ENCODE measurements around the gene STOX2.

Gene STOX2

GRCh38 chr4:183861426-183861825 is 43.7 kb upstream of the STOX2 start:
- no peak overlapping the region for H3K4me3 ChIP-seq (ENCODE audit: low read depth, low read length)
- no peak for TF ChIP-seq CTCF (IDR thresholded peaks at IDR 0.05; ENCODE audit: control insufficient read depth, extremely low read depth, insufficient read depth)
- no peak for DNase-seq (ENCODE audit: low read depth)

GRCh38 chr4:183863155-183863825 is 41.8 kb upstream of the STOX2 start:
- DNase-seq (ENCODE audit: low read depth): no peak
- no peak for TF ChIP-seq CTCF (IDR thresholded peaks at IDR 0.05; ENCODE audit: control insufficient read depth, extremely low read depth, insufficient read depth)
- no peak overlapping the region for H3K4me3 ChIP-seq (ENCODE audit: low read depth, low read length)

- H3K4me3 ChIP-seq (ENCODE audit: low read depth, low read length): no peak overlapping the region
- no peak for TF ChIP-seq CTCF (IDR thresholded peaks at IDR 0.05; ENCODE audit: control insufficient read depth, extremely low read depth, insufficient read depth)
- no peak for DNase-seq (ENCODE audit: low read depth)
Measured at GRCh38 chr4:183867247-183867646, 37.9 kb upstream of the STOX2 start.

GRCh38 chr4:183870997-183871396 is 34.1 kb upstream of the STOX2 start:
- no peak for TF ChIP-seq CTCF (IDR thresholded peaks at IDR 0.05; ENCODE audit: control insufficient read depth, extremely low read depth, insufficient read depth)
- DNase-seq (ENCODE audit: low read depth): peak; percentile 25
- H3K4me3 ChIP-seq (ENCODE audit: low read depth, low read length): no peak overlapping the region

GRCh38 chr4:183871581-183871980 is 33.5 kb upstream of the STOX2 start:
- no peak for DNase-seq (ENCODE audit: low read depth)
- H3K4me3 ChIP-seq (ENCODE audit: low read depth, low read length): no peak overlapping the region
- no peak for TF ChIP-seq CTCF (IDR thresholded peaks at IDR 0.05; ENCODE audit: control insufficient read depth, extremely low read depth, insufficient read depth)

GRCh38 chr4:183872531-183872930 is 32.6 kb upstream of the STOX2 start:
- no peak overlapping the region for H3K4me3 ChIP-seq (ENCODE audit: low read depth, low read length)

More at GRCh38 chr4:183872531-183872930, 32.6 kb upstream of the STOX2 start:
- TF ChIP-seq CTCF (IDR thresholded peaks at IDR 0.05; ENCODE audit: control insufficient read depth, extremely low read depth, insufficient read depth): no peak
- no peak for DNase-seq (ENCODE audit: low read depth)
